UCSD-AML1 (cell line): ENCODE measurements around the gene TMEM163.
"Not testable (repeated sequence)": the region's sequence is repeated elsewhere in the genome, so short reads cannot be mapped to it uniquely, and the experiment has no call there.

Experiments used
- DNase-seq: peaks from one replicate; lab custom pipeline; 2025; ENCODE audit not compliant: unreplicated experiment; lab: John Stamatoyannopoulos, UW

TMEM163 gene

DNA sequence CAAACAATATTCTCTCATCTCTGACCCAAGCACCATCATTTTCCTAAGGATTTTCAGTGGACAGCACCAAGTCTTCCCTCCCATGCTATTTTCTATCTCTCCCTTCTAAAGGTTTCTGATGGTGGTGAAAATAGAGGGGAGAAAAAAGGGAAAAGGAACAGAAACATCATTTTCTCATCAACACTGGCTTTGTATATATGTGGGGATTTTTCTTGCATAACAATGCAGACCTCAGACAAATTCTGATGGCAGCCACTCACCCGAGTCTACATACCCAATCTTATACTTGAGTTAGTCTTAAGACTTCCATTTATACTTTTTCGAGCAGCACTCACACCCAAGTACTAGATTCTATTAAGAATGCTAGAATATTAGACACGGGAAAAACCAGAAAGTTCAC is 95.8 kb downstream of the TMEM163 start:
- DNase-seq: no peak

GRCh38 chr2:134621939-134622705 is 96.7 kb downstream of the TMEM163 start:
- no peak for DNase-seq

GRCh38 chr2:134619250-134619649 is 99.5 kb downstream of the TMEM163 start:
- DNase-seq: no peak

- DNase-seq: not testable (repeated sequence)
Observed at GRCh38 chr2:134615480-134615879, 103.3 kb downstream of the TMEM163 start.

GRCh38 chr2:134611316-134611715 is 107.5 kb downstream of the TMEM163 start:
- DNase-seq: no peak

- no peak for DNase-seq
Observed at GRCh38 chr2:134610871-134611270, 107.9 kb downstream of the TMEM163 start.

DNA sequence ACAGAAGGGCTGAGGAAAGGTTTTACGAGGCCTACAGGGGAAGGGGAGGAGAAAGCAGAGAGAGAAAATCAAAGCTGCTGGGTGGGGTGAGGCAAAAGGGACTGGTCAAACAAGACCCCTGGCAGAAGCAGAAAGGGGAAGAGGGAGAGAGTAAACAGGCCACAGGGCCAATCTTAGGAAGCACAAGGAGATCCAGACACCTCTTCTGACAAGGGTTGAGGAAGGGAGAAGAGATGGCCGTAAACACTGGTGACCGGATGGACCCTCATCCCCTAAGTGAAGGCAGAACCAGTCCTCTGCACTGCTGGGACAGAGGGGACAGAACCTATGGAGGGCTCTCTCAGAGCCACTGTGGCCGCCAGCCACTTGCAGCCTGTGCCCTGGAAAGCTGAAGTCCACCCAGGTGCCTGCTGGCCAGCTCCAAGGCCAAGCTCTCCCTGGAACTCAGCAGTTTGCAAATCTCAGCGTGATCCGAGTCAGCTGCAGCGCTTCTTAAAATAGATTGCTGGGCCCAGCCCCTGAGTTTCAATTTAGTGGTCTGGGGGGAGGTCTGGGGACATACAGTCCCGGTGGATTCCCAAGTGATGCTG is 108.8 kb downstream of the TMEM163 start:
- no peak for DNase-seq

DNA sequence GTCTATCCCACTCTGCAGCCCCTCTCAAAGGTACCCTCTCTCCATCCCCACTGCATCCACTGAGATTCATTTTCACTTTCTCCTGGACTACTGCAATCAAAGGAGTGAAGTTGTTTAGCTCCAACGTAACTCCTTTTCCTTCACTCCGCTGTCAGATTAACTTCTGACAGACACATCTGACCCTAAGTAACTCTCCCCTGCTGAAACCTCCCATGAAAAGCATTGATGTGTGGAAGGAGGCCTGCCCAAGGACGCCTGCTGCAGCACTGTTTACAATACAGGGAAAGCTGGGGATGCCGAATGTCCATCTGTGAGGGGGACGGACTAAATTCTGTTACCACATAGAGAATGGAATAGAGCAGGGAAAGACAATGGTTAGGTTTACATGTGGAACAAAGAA is 114.8 kb downstream of the TMEM163 start:
- DNase-seq: no peak

DNA sequence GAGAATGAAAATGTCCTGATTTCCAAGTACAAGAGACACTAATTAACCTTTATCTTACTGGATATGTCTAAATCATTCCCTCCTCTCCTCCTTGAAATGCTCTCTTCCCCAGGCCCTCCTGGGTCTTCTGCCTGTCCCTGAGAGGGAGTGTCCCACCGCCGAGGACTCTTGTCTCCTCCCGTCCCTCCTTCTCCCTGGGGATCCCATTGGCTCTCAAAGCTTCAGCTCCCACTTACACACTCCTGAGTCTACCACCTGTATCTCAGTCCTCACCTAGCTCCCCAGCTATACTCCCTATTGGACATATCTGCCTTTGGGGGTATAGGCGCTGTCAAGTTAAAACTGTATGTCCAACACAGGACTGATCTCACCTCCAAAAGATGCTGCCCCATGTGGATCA is 116.1 kb downstream of the TMEM163 start:
- DNase-seq: no peak

GRCh38 chr2:134601264-134601663 is 117.5 kb downstream of the TMEM163 start:
- DNase-seq: no peak

- DNase-seq: no peak
Observed at GRCh38 chr2:134600208-134600607, 118.6 kb downstream of the TMEM163 start.

GRCh38 chr2:134599236-134599635 is 119.6 kb downstream of the TMEM163 start:
- DNase-seq: no peak

DNA sequence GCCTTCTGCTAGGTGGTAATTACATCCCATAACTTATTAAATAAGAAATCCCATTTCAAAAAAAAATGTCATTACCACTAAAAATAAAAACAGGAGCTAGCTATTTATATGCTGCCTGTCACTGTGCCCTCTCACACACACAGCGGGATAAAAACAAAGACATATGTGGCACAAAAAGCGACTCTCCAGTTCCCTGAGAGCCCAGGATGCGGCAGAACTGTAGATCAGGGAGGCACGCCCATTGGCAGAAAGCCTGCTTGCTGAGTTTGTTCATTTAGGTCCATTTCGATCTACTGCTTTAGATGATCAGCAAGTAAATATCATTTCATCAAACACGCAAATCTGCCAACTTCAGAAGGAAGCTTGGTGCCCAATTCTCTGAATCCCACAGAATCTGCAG is 124.4 kb downstream of the TMEM163 start:
- DNase-seq: no peak

- no peak for DNase-seq
Observed at GRCh38 chr2:134593519-134593918, 125.3 kb downstream of the TMEM163 start.

GRCh38 chr2:134592377-134592776 is 126.4 kb downstream of the TMEM163 start:
- DNase-seq: no peak

- DNase-seq: no peak
Observed at GRCh38 chr2:134591526-134591925, 127.3 kb downstream of the TMEM163 start.

DNA sequence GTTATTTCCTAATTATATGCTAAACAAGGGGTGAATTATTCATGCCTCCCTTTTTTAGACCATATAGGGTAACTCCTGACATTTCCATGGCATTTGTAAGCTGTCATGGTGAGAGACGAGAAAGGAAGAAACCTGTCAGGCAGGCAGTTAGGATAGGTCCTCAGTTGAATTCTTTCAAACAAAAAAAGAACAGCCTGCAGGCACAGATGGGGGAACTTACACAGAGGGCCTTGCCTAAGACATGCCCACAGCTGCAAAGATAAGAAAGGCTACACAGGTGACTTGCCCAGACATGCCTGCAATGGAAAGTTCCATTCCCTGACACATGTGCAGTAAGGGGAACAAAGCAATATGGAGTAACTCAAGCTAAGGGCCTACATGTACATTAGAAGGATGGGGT is 128.1 kb downstream of the TMEM163 start:
- no peak for DNase-seq

DNA sequence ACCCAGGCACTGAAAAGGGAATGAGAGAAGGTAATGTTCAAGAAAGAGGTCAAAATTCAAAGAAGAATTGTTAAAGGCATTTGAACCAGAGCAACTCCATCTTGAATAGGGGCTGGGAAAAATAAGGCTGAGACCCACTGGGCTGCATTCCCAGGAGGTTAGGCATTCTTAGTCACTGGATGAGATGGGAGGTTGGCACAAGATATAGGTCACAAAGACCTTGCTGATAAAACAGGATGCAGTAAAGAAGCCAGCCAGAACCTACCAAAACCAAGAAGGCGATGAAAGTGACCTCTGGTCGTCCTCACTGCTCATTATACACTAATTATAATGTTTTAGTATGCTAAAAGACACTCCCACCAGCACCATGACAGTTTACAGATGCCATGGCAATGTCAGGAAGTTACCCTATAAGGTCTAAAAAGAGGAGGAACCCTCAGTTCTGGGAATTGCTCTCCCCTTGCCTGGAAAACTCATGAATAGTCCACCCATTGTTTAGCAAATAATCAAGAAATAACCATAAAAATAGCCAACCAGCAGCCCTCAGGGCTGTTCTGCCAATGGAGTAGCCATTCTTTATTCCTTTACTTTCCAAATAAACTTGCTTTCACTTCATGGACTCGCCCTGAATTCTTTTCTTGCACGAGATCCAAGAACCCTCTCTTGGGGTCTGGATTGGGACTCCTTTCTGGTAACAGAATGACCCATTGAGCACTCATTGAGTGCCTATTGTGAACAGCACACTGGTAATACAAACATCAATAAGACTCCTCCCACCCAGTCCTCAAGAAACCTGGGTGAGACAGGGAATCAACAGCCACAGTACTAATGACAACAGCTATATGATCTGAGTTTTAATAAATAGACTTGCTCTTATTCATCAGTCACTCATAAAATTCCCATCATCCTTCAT is 129.4 kb downstream of the TMEM163 start:
- DNase-seq: not testable (repeated sequence)

GRCh38 chr2:134588556-134588955 is 130.2 kb downstream of the TMEM163 start:
- DNase-seq: no peak

DNA sequence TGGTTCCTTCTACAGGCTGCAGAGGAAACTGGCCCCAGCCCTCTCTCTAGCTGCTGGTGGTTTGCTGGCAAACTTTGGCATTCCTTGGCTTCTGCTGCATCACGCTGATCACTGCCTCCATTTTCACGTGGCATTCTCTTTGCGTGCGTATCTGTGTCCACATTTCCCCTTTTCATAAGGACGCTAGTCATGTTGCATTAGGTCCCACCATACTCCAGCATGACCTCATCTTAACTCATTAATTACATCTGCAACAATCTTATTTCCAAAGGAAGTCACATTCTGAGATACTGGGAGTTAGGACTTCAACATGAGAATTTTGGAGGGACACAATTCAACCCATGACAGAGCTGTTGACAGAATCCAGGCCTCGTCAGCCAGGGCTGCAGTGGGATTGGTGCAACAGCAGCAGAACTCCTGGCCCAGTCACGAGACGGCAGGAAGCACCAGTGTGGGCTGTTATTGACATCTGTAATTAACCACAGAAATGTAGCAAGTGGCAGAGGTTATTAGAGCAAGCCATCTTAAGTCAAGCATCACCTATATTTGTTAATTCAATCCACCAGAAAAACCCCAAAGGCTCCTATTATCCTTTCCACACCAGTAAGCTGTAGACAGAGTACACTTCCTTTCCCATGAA is 132.4 kb downstream of the TMEM163 start:
- DNase-seq: no peak

GRCh38 chr2:134583997-134584520 is 134.7 kb downstream of the TMEM163 start:
- DNase-seq: no peak
